NCI-H2107 (cell line): ENCODE results near the gene FAM171A2.
"Not testable (repeated sequence)": the region's sequence is repeated elsewhere in the genome, so short reads cannot be mapped to it uniquely, and the experiment has no call there.

Experiments
- DNase-seq: peaks from one replicate; lab custom pipeline; 2025; lab: John Stamatoyannopoulos, UW

Gene FAM171A2

GRCh38 chr17:44383861-44384260, 20.2 kb upstream of the FAM171A2 start:
- DNase-seq = no peak

DNA sequence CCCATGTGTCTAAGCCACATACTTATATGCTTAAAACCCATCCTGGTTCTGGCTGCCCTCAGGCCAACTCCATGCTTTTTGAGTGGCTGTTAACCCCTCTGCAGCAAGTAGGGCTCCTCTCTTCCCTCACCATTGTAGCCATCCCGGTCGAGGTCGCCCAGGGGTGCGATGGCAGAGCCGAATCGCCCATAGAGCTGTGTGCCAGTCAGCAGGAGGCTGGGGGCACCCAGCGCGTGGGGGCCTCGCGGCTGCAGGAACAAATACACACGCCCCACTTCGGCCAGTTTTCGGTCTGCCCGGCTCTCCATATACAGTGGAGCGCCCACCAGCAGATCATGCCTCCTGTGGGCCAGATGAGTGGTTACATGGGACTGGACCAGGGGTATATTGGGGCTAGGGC, 19.7 kb upstream of the FAM171A2 start:
- no peak for DNase-seq

DNA sequence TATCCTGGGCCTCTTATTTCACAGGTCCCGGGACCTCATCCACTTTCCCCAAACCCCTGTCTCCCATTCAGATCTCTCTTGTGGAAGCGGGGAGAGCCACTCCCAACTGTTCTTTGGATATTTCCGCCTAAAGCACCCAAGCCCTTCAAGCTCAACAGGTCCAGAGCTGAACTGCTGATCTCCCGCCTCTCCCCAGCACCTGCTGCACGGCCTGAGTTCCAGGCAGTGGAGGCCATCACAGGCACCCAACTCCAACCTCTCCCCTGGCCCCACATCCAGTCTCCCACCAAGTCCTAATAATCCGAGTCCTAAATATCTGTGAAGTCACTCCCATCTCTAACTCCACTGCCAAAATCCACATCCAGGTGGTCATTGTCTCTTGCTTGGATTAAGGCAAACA, 19.3 kb upstream of the FAM171A2 start:
- DNase-seq = no peak

- DNase-seq = no peak
Observed at GRCh38 chr17:44381810-44382305, 18.2 kb upstream of the FAM171A2 start.

GRCh38 chr17:44380767-44381166, 17.1 kb upstream of the FAM171A2 start:
- no peak for DNase-seq

DNA sequence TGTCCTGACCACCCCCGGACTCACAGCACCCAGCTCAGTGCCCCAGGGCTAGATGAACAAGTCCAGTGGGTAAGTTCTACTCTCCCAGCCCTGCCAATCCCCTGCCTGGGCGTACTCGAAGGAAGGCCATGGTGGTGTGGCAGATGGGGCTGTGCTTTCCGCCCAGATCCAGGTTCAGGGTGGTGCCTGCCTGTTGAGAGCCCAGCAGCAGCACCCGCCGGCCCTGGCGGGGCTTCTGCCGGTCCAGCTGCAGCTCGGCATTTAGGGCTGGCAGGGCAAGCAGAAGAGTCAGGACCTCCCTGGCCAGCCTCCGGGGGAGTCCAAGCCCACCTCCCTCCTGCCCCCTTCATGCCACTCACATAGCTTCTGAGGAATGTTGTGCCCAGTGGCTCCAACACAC, 16.2 kb upstream of the FAM171A2 start:
- DNase-seq = no peak

DNA sequence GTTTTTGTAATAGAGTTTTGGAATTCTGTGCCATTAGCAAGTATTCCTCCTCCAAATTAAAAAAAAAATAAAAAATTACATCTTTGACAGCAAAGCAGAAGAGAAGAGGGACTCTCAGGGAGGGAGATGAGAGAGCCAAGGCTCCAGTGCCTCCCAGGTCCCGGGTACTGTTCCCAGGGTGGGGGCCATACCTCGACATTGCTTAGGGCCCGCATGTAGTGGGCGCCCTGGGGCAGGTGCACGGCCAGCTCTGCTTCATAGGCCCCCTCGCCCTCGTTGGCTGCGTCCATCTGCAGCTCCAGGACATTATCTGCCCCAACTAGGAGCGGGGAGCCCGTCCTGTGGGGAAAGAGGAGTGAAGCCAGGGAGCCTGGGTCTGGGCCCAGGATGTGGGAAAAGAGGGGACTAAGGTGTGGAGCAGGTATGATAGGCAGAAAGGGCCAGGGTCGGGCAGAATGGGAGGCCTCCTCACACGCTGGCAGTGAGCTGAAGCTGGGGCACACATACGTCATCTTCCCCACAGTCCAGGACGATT, 14.6 kb upstream of the FAM171A2 start:
- no peak for DNase-seq

DNA sequence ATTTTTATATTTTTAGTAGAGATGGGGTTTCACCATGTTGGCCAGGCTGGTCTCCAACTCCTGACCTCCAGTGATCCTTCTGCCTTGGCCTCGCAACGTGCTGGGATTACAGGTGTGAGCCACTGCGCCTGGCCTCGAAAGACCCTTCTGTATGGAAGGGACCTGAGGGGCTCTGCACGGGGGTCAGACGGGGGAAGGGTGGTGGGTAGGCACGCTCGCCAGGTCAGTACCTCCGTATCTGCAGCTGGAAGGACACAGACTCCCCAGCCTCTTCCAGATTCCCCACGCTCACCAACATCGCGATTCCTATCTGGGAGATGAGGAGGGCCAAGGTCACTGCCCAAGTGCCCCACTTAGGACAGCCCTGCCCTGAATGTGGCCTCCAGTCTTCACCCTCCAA, 13.1 kb upstream of the FAM171A2 start:
- DNase-seq = no peak

GRCh38 chr17:44376124-44376523, 12.5 kb upstream of the FAM171A2 start:
- DNase-seq = no peak

DNA sequence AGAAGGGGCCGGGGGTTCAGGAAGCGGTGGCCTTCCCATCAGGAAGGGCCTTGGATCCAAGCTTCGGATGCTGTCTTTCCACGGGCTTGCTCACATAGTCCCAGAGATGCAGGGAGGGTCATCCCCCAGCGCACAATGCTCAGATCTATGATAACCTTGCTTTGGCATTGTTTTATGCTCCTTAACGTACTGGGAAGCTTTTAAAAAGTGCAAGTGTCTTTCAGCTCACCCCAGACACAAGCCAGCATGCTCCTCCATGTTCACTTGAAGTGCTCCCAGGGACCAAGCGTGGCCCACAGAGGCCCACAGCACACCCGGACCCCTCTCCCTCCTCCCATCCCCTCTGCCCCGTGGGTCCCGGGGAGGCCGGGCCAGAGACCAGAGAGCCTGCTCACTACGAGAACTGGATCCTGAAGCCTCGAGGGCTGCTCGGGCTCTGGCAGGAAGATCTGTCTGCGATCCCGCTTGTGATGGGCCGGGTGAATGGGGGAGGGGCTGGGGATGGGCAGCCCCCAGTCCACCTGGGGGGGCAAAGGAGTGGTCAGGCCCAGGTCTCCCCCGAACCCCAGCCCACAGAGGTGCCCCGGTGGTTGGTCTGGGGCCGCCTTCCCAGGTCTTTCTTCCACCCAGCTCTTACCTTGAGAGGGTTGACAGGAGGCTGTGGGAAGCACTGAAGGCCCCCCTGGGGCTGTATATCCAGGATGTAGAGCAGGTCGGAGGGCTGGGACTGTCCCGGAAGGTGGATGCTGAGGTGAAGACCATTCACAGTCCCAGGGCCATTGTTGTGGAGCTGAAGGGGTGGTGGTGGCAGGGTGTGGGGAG, 11.8 kb upstream of the FAM171A2 start:
- no peak for DNase-seq

GRCh38 chr17:44374306-44375195, 10.9 kb upstream of the FAM171A2 start:
- no peak for DNase-seq

DNA sequence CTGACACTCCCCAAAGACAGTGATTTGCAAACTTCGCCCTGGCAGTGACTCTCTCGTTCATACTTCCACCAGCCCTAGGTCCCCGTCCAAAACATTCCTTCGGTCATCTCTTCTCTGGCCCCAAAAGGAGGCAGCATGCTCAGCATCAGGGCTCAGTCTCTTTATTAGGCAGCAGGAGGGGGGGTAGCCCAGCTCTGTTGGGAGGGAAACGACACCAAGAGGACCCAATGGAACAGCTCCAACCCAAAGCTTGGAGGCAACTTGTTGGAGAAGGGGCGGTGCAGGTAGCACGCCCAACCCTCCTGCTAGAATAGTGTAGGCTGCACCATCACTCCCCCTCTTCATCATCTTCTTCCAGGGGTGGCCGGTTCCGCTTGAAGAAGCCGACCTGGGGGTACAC, 8.4 kb upstream of the FAM171A2 start:
- no peak for DNase-seq

GRCh38 chr17:44369414-44370023, 5.9 kb upstream of the FAM171A2 start:
- not testable (repeated sequence) for DNase-seq

DNA sequence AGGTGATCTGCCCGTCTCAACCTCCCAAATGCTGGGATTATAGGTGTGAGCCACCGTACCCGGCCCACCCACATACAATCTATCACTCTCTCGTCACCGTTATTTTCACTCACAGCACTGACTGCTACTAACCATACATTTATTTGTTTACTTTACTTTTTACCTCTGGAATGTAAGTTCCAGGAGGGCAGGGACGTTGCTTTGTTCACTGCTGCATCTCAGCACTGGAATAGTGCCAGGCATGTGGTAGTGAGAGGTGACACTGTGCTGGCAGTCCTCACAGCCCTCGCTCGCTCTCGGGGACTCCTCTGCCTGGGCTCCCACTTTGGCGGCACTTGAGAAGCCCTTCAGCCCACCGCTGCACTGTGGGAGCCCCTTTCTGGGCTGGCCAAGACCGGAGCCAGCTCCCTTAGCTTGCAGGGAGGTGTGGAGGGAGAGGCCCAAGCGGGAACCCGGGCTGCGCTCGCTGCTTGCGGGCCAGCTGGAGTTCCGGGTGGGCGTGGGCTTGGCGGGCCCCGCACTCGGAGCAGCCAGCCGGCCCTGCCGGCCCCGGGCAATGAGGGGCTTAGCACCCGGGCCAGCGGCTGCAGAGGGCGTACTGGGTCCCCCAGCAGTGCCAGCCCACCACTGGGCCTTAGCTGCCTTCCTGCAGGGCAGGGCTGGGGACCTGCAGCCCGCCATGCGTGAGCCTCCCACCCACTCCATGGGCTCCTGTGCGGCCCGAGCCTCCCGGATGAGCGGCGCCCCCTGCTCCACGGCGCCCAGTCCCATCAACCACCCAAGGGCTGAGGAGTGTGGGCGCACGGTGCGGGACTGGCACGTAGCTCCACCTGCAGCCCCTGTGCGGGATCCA, 5.0 kb upstream of the FAM171A2 start:
- not testable (repeated sequence) for DNase-seq

GRCh38 chr17:44367231-44367979, 3.8 kb upstream of the FAM171A2 start:
- DNase-seq = no peak

GRCh38 chr17:44365051-44365450, 1.4 kb upstream of the FAM171A2 start:
- not testable (repeated sequence) for DNase-seq

GRCh38 chr17:44362949-44363612, 572 bp downstream of the FAM171A2 start:
- DNase-seq = no peak

DNA sequence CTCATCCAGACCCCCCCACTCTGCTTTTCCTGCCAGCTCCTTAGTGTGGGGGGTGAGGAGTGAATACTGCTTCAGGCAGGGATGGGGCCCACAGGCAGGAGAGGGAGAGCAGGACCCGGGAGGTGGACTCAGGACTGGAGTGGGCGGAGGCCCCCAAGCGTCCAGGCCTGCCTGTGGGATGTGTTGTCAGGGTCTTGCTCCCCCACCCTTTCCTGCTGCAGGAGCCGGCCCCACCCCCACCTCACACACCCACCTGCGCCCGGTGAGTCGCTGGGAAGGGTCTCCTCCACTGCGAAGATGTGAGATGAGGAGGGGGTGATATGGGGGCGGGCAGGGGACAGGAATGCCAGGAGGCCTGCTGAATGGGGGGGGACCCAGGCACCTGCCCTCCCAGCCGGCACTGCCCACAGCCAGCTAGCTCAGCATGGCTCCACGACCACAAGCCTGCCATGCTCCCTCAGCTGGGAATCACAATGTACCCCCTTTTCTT, 1.1 kb downstream of the FAM171A2 start:
- DNase-seq = no peak
